Measurements from ENCODE around the gene OR5W2.
A peak's percentile ranks its signal among the peaks of the same experiment; 100 is the strongest.
"Not testable (repeated sequence)": the region's sequence is repeated elsewhere in the genome, so short reads cannot be mapped to it uniquely, and the experiment has no call there.

Gene OR5W2

DNA sequence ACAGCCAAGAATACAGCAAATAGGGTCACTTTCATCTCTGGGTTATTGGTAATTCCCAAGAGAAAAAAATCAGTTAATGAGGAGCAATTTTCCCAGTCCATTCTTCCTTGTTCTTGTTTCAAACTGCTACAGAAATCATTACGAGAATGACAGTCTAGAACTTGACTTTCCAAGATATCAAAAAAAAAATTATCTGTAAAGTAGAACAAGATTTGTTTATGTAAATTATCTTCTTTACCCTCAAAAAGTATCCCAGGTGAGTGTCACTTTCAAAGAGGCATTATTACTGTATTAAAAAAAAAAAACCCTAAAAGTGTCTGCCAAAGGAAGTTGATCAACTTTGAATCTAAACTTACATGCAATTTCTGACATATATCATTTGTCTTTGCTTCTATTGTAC, at the start of gene OR5W2:
TSS of gene OR5W2 (minus strand) at position 101 of the 400 bp plus-strand sequence. CDS start at position 101, 0 bp downstream.
- no peak for DNase-seq (ENCODE audit: low spot score)

DNA sequence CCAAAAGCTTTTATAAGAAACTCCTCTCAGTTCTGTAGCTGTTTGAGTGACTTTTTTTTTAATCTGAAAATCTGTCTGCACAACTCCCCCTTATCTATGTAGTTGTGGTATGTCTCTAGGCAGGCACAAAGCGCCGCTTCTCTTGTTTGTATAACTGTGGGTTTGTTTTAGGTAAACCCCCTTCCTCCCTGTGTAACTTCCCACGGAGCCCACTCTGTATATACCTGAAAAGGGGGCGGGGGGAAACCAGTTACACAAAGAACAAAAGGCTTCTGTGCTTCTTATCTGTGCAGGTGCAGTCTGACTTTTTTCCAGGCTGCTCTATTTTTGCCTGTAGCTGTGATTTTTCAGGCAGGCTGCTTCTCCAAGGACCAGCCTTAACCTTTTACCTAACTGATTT, 42.1 kb upstream of the OR5W2 start:
- no peak for DNase-seq (ENCODE audit: low spot score)

DNA sequence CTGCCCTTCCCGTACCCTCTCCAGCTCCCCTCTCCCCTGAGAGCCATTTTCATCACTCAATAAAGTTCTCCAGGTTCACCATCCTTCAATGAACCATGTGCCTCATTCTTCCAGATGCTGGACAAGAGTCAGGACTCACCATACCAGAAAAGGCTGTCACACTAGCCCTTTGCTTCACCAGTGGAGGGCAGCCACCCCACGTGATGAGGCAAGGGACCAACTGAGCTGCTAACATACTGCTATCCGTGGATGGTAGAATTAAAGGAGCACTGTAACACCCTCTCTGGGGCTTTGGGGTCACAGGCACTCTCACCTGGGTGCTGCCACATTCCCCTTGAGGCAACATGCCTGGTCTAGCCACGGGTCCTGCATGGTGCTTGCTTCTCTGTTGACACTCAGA, 34.9 kb upstream of the OR5W2 start:
- no peak for DNase-seq (ENCODE audit: low spot score)

DNA sequence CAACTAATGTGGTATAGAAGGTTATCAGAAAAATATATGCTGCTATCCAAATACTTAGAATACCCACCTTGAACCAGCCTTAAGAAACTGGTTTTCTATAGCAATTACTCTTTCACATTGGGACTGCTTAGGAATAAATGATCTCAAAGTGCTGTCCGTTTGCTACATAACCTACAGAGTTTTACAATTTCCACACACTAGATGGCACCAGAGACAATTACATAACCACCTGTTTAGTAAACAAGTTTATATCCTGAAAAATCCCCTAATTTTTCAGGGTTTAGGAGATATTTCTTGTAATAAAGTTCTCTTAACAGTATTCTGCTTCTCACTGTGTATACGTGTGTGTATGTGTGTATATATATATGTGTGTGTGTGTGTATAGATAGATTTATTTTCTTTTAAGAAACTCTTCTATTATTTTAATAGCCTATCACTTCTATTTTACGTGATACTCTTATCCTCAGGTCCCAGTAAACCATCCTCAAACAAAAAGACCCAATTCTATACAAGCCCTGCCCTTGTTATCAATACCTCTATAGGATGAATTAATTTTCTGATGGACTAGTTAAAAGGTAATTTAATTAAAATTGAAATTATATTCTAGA, 28.5 kb upstream of the OR5W2 start:
- DNase-seq (ENCODE audit: low spot score), result peak; percentile 6

DNA sequence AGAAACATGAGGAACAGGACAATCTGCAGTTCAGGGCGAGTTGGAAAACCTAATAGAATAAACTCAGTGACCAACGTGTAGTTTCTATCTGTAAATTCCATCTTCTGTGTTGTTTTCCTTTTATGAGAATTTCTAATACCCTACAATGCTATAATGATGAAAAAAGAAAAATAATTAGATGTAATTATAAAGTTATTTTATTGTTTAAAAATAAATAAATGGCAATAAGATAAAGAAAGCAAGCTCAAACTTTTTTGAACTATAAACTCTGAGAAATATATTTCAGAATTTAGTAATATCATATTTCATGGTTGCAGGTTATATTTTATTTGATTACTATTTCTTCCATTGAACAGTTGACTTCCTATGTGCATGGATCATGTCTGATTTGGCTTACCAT, 21.9 kb upstream of the OR5W2 start, which contains the start of gene OR5I1:
TSS of gene OR5I1 (minus strand) at position 101 of the 400 bp plus-strand sequence. CDS start at position 101, 0 bp downstream.
- DNase-seq (ENCODE audit: low spot score), result no peak

DNA sequence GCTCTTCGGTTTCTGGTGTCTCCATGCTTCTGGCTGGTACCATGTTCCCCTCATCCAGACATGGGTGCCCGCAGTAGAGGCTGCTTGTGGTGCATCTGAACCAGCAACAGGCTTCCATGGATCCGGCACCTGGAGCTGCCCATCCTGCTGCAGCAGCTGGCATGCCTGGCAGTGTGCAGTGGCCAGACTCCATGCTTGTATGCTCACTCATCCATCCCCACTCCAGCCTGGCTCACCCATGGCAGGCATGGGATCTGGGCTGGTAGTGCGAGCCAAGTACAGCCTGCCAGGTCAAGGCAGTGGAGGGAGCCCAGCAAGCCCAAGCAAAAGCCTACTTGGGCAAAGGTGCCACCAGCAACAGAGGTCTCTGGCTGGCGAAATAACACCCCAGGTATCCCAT, 6.2 kb upstream of the OR5W2 start:
- DNase-seq (ENCODE audit: low spot score), result no peak

GRCh38 chr11:55902308-55902707, 12.1 kb downstream of the OR5W2 start:
- DNase-seq (ENCODE audit: low spot score), result no peak

GRCh38 chr11:55895216-55895615, 19.2 kb downstream of the OR5W2 start:
- DNase-seq (ENCODE audit: low spot score), result no peak

GRCh38 chr11:55885481-55885880, 28.9 kb downstream of the OR5W2 start:
- DNase-seq (ENCODE audit: low spot score), result not testable (repeated sequence)

DNA sequence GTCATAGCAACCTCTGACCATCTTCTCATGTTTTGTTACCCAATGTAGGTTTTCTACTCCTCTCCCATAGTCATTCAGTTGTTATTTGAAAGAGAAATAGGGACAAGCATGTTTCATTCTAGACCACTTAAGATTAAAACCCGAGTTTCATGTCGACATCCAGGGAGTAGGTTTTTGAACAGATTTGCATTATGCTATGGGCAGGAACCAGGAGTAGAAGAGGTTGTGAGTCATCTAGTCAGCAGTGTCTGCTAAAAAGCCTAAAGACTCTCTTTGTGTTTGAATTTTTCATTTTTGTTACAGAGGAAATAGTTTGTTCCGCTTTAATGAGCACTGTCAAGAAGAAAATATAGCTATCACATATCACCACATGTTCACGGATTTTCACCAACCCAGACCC, 29.4 kb downstream of the OR5W2 start:
- DNase-seq (ENCODE audit: low spot score), result not testable (repeated sequence)

- not testable (repeated sequence) for DNase-seq (ENCODE audit: low spot score)
These were observed 31.4 kb downstream of the OR5W2 start, which contains the start of gene TRIM51 for GRCh38 chr11:55882997-55883396. TRIM51 (plus strand) TSS chr11:55883297; CDS start chr11:55885429, 2,132 bp downstream.

DNA sequence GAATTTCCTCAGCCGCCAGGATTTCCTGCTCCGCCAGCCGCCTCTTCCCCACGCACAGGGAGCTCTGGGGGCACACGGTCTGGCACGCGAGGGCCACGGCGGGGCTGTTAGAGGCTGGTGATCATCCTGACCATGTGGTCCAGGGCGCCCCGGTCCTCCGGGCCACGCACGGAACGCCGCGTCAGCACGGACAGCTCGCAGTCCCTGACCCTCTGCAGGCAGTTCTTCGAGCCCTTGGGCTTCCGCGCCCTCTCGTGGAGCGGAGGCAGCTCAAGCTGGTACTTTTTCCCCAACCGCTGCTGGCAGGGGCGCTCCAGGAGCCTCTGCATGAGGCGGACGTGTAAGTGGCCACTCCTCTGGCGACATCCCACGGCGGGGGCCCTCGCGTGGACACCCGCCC, 41.2 kb downstream of the OR5W2 start:
- not testable (repeated sequence) for DNase-seq (ENCODE audit: low spot score)

- DNase-seq (ENCODE audit: low spot score), result not testable (repeated sequence)
These were observed 41.7 kb downstream of the OR5W2 start for GRCh38 chr11:55872731-55873130.

GRCh38 chr11:55867354-55867753, 47.0 kb downstream of the OR5W2 start:
- DNase-seq (ENCODE audit: low spot score), result not testable (repeated sequence)
